Activated B cell treated with CpG ODN at 0.5 μM for 24 hours (primary cell): ENCODE results near the gene HSFX2. TPM values are rescaled to one million over a fixed set of nuclear protein-coding genes. Genes with fewer than 3 reads are reported as not detected.

Experiments
- ATAC-seq: fragments of 200-7000 bp; cut with Tn5 transposase; one replicate; pipeline ENCODE4 v1.10.0; 2021; ENCODE audit warnings: low read depth, mild to moderate bottlenecking, moderate library complexity
- CTCF ChIA-PET: fragments of 350-600 bp; sonication (Branson Sonifier 250); formaldehyde crosslinking; loops from one replicate; lab custom pipeline; 2021; ENCODE audit warnings: antibody characterized with exemption; lab: Charles Lee
- POLR2A ChIA-PET: fragments of 350-600 bp; sonication (Branson Sonifier 250); formaldehyde crosslinking; loops from one replicate; lab custom pipeline; 2021; ENCODE audit warnings: antibody characterized with exemption; lab: Charles Lee
- DNase-seq: peaks from one replicate; pipeline ENCODE4 v3.0.0; 2022
- H3K27ac Mint-ChIP-seq: one replicate; pipeline ENCODE4 v1.8.0; 2020; ENCODE audit warnings: mixed read lengths
- H3K27me3 Mint-ChIP-seq: one replicate; pipeline ENCODE4 v1.8.0; 2021; ENCODE audit warnings: mixed read lengths
- H3K36me3 Mint-ChIP-seq: one replicate; pipeline ENCODE4 v1.8.0; 2021; ENCODE audit warnings: low read depth, mixed read lengths
- H3K4me1 Mint-ChIP-seq: one replicate; pipeline ENCODE4 v1.8.0; 2021; ENCODE audit warnings: mixed read lengths
- H3K4me3 Mint-ChIP-seq: one replicate; pipeline ENCODE4 v1.8.0; 2020; ENCODE audit warnings: mild to moderate bottlenecking, mixed read lengths
- H3K9me3 Mint-ChIP-seq: one replicate; pipeline ENCODE4 v1.8.0; 2020; ENCODE audit warnings: mixed read lengths
- CTCF ChIP-seq: fragments of 200-600 bp; IDR thresholded peaks from one replicate; pipeline ENCODE4 v1.8.0; 2022; ENCODE audit warnings: antibody characterized with exemption, mild to moderate bottlenecking
- intact Hi-C: fragments of 100-400 bp; cut with micrococcal nuclease; formaldehyde crosslinking; loops from one replicate; pipeline ENCODE4 v1.15.1; 2024
- total RNA-seq: library from RNA; stranded (reverse); gene quantifications from 2 replicates; pipeline ENCODE4 v1.2.3, GENCODE V29; 2022

The HSFX2 gene
- total RNA-seq, 1 donor from 2014 or later, result 0.33 TPM

GRCh38 chrX:149572743-149573142 is 22.4 kb downstream of the HSFX2 start:
- no peak for ATAC-seq
- no peaks in the 10 kb centered on the region for H3K36me3 Mint-ChIP-seq
- H3K9me3 Mint-ChIP-seq, result no peaks in the 10 kb centered on the region
- peaks cover 6% of the 10 kb centered on the region for H3K27me3 Mint-ChIP-seq
- H3K27ac Mint-ChIP-seq, result no peak overlapping the region
- CTCF ChIA-PET, result no interaction called here
- H3K4me3 Mint-ChIP-seq, result no peak overlapping the region
- no peaks in the 10 kb centered on the region for H3K4me1 Mint-ChIP-seq
- intact Hi-C loops, result no loop called here
- no peak for DNase-seq
- no peak for TF ChIP-seq CTCF
- POLR2A ChIA-PET, result no interaction called here

GRCh38 chrX:149571770-149572169 is 23.3 kb downstream of the HSFX2 start:
- ChIA-PET POLR2A (no interaction called here), CTCF (no interaction called here)
- H3K4me3 Mint-ChIP-seq, result no peak overlapping the region
- ATAC-seq (no peak), DNase-seq (no peak)
- peaks cover 6% of the 10 kb centered on the region for H3K27me3 Mint-ChIP-seq
- intact Hi-C loops, result no loop called here
- no peak for TF ChIP-seq CTCF
- H3K4me1 Mint-ChIP-seq, result no peaks in the 10 kb centered on the region
- H3K27ac Mint-ChIP-seq, result no peak overlapping the region
- no peaks in the 10 kb centered on the region for H3K36me3 Mint-ChIP-seq
- H3K9me3 Mint-ChIP-seq, result no peaks in the 10 kb centered on the region

- ATAC-seq, result no peak
- H3K4me3 Mint-ChIP-seq, result no peak overlapping the region
- DNase-seq, result no peak
- H3K27ac Mint-ChIP-seq, result no peak overlapping the region
- CTCF ChIA-PET, result no interaction called here
- H3K36me3 Mint-ChIP-seq, result no peaks in the 10 kb centered on the region
- H3K4me1 Mint-ChIP-seq, result no peaks in the 10 kb centered on the region
- intact Hi-C loops, result no loop called here
- peaks cover 6% of the 10 kb centered on the region for H3K27me3 Mint-ChIP-seq
- POLR2A ChIA-PET, result no interaction called here
- TF ChIP-seq CTCF, result no peak
- no peaks in the 10 kb centered on the region for H3K9me3 Mint-ChIP-seq
These were observed 24.4 kb downstream of the HSFX2 start for GRCh38 chrX:149570668-149571067.

- intact Hi-C loops, result no loop called here
- DNase-seq, result no peak
- POLR2A ChIA-PET, result no interaction called here
- H3K36me3 Mint-ChIP-seq, result no peaks in the 10 kb centered on the region
- H3K4me3 Mint-ChIP-seq, result no peak overlapping the region
- no peak overlapping the region for H3K27ac Mint-ChIP-seq
- TF ChIP-seq CTCF, result no peak
- no peak for ATAC-seq
- no peaks in the 10 kb centered on the region for H3K9me3 Mint-ChIP-seq
- CTCF ChIA-PET, result no interaction called here
- H3K27me3 Mint-ChIP-seq, result peaks cover 6% of the 10 kb centered on the region
- H3K4me1 Mint-ChIP-seq, result no peaks in the 10 kb centered on the region
These were observed 25.3 kb downstream of the HSFX2 start for GRCh38 chrX:149569770-149570169.

- ATAC-seq (no peak), DNase-seq (no peak)
- Mint-ChIP-seq H3K36me3 (no peaks in the 10 kb centered on the region), H3K27me3 (peaks cover 6% of the 10 kb centered on the region), H3K4me3 (no peak overlapping the region), H3K27ac (no peak overlapping the region), H3K4me1 (no peaks in the 10 kb centered on the region), H3K9me3 (no peaks in the 10 kb centered on the region)
- TF ChIP-seq CTCF, result no peak
- intact Hi-C loops, result no loop called here
- ChIA-PET CTCF (no interaction called here), POLR2A (no interaction called here)
These were observed 26.3 kb downstream of the HSFX2 start for GRCh38 chrX:149568701-149569296.
